ENCODE measurements around the gene TTLL5. TPM values are rescaled to one million over a fixed set of nuclear protein-coding genes. Genes with fewer than 3 reads are reported as not detected.

TTLL5 gene
- total and polyA plus RNA-seq, 10 of the 15 experiments (the other 5 are each of a cell fraction or from before 2014, with no cell fraction given) = 3.2 to 25.9 (median 13.8) TPM

DNA sequence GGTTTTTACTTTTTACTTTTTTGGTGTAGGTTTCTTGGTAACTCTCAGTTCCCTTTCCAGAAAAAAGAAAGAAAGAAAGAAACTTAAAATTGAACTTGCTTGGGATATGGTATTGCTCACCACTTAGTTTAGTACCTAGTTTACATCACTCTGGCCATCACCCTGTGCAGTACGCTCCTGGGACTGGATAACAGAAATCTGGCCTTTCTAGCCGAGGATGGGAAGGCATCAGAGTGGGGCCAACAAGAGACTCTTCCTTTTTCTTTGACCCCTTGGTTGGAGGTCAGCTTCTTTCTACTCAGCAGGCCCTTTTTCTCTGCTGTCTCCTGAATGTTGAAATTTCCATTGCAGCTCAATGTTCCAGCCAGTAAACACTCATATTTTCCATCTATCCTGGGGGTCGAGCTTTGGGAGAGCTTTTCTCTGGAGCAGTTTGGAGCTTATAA, 164.1 kb downstream of the TTLL5 start:
- H3K9me3 ChIP-seq (replicated peaks; ENCODE audit: control insufficient read depth, insufficient read depth, low read length) = no peaks in the 10 kb centered on the region
- no peak for FAIRE-seq
- RAD21 ChIA-PET (ENCODE audit: unreplicated experiment) = interaction anchor here (0.9 kb wide), 1 partner anchor 157 kb away, joined by 3 read pairs; no protein-coding TSS in a partner anchor
- in situ Hi-C loops (cut with MboI) (no loop called here), intact Hi-C loops (cut with micrococcal nuclease; ENCODE audit: unreplicated experiment) (no loop called here)
- peak; percentile 82 for ATAC-seq
- H3K27ac ChIP-seq (ENCODE audit: control insufficient read depth, insufficient read depth) = peak overlapping the region; percentile 56
- H3K27me3 ChIP-seq (replicated peaks in 1 of 2; ENCODE audit: control insufficient read depth in 2 of 2, insufficient read depth in 2 of 2, low read length in 1 of 2) = no peaks in the 10 kb centered on the region
- H3K9ac ChIP-seq (ENCODE audit: control insufficient read depth, insufficient read depth, low read length) = no peak overlapping the region
- no TSS peak for BruUV-seq (replicated peaks)
- 6% methylated on average over 3 of the region's 3 CpGs for WGBS (ENCODE audit: insufficient coverage, insufficient replicate concordance, low lambda C conversion rate, missing lambda C conversion rate)
- SMC1A ChIA-PET (ENCODE audit: uncharacterized antibody, unreplicated experiment) = interaction anchor here (1.5 to 1.7 kb wide), 2 partner anchors 67 to 116 kb away, joined by 3 to 4 read pairs; no protein-coding TSS in a partner anchor
- no peak overlapping the region for H3K4me3 ChIP-seq
- no peaks in the 10 kb centered on the region for H3K79me2 ChIP-seq (ENCODE audit: control insufficient read depth, insufficient read depth, low read length)
- CTCF ChIA-PET = interaction anchor here (0.9 to 1.1 kb wide), 3 partner anchors 24 to 82 kb away, joined by 3 to 4 read pairs (median 3); no protein-coding TSS in a partner anchor
- H3K4me1 ChIP-seq (ENCODE audit: control insufficient read depth, insufficient read depth, low read length) = peaks cover 24% of the 10 kb centered on the region
- H3K4me2 ChIP-seq (ENCODE audit: control insufficient read depth, insufficient read depth) = peak overlapping the region; percentile 46
- POLR2A ChIA-PET = interaction anchor here (0.6 to 0.7 kb wide), 3 partner anchors 13 to 113 kb away, joined by 4 to 5 read pairs (median 4); no protein-coding TSS in a partner anchor
- H2AFZ ChIP-seq (ENCODE audit: control insufficient read depth, low read depth, low read length) = no peak overlapping the region
- peak; percentile 40 for DNase-seq (ENCODE audit: low read depth, low spot score)
- no peaks in the 10 kb centered on the region for H4K20me1 ChIP-seq (ENCODE audit: control insufficient read depth, insufficient read depth)
- no peaks in the 10 kb centered on the region for H3K36me3 ChIP-seq (ENCODE audit: control insufficient read depth in 2 of 2, insufficient read depth in 2 of 2, low read length in 1 of 2)
- TF ChIP-seq NR2F1 (conservative IDR thresholded peaks at IDR 0.05) (peak; percentile 66; the same call in 1 of the 2 replicates), ZNF217 (IDR thresholded peaks at IDR 0.05) (no peak), EP300 (IDR thresholded peaks at IDR 0.05; ENCODE audit: borderline replicate concordance in 1 of 2, control insufficient read depth in 1 of 2, low read depth in 2 of 2, low read length in 2 of 2) (0 out of 4 replicates have a peak, but pooled peaks of 1 of the 2 experiments have one; percentile 23), ASH2L (IDR thresholded peaks at IDR 0.05; ENCODE audit: borderline replicate concordance, low read depth) (no peak), SPI1 (IDR thresholded peaks at IDR 0.05; ENCODE audit: borderline replicate concordance, insufficient read depth, low read depth, low read length) (peak; percentile 77), ZSCAN29 (IDR thresholded peaks at IDR 0.05) (no peak)
- TF ChIP-seq, protein P1, sequence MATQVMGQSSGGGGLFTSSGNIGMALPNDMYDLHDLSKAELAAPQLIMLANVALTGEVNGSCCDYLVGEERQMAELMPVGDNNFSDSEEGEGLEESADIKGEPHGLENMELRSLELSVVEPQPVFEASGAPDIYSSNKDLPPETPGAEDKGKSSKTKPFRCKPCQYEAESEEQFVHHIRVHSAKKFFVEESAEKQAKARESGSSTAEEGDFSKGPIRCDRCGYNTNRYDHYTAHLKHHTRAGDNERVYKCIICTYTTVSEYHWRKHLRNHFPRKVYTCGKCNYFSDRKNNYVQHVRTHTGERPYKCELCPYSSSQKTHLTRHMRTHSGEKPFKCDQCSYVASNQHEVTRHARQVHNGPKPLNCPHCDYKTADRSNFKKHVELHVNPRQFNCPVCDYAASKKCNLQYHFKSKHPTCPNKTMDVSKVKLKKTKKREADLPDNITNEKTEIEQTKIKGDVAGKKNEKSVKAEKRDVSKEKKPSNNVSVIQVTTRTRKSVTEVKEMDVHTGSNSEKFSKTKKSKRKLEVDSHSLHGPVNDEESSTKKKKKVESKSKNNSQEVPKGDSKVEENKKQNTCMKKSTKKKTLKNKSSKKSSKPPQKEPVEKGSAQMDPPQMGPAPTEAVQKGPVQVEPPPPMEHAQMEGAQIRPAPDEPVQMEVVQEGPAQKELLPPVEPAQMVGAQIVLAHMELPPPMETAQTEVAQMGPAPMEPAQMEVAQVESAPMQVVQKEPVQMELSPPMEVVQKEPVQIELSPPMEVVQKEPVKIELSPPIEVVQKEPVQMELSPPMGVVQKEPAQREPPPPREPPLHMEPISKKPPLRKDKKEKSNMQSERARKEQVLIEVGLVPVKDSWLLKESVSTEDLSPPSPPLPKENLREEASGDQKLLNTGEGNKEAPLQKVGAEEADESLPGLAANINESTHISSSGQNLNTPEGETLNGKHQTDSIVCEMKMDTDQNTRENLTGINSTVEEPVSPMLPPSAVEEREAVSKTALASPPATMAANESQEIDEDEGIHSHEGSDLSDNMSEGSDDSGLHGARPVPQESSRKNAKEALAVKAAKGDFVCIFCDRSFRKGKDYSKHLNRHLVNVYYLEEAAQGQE (IDR thresholded peaks at IDR 0.05; ENCODE audit: low read depth, low read length) = no peak
- TF ChIP-seq, protein P2, sequence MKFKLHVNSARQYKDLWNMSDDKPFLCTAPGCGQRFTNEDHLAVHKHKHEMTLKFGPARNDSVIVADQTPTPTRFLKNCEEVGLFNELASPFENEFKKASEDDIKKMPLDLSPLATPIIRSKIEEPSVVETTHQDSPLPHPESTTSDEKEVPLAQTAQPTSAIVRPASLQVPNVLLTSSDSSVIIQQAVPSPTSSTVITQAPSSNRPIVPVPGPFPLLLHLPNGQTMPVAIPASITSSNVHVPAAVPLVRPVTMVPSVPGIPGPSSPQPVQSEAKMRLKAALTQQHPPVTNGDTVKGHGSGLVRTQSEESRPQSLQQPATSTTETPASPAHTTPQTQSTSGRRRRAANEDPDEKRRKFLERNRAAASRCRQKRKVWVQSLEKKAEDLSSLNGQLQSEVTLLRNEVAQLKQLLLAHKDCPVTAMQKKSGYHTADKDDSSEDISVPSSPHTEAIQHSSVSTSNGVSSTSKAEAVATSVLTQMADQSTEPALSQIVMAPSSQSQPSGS (IDR thresholded peaks at IDR 0.05; ENCODE audit: low read length) = no peak
- TF ChIP-seq, protein P3, sequence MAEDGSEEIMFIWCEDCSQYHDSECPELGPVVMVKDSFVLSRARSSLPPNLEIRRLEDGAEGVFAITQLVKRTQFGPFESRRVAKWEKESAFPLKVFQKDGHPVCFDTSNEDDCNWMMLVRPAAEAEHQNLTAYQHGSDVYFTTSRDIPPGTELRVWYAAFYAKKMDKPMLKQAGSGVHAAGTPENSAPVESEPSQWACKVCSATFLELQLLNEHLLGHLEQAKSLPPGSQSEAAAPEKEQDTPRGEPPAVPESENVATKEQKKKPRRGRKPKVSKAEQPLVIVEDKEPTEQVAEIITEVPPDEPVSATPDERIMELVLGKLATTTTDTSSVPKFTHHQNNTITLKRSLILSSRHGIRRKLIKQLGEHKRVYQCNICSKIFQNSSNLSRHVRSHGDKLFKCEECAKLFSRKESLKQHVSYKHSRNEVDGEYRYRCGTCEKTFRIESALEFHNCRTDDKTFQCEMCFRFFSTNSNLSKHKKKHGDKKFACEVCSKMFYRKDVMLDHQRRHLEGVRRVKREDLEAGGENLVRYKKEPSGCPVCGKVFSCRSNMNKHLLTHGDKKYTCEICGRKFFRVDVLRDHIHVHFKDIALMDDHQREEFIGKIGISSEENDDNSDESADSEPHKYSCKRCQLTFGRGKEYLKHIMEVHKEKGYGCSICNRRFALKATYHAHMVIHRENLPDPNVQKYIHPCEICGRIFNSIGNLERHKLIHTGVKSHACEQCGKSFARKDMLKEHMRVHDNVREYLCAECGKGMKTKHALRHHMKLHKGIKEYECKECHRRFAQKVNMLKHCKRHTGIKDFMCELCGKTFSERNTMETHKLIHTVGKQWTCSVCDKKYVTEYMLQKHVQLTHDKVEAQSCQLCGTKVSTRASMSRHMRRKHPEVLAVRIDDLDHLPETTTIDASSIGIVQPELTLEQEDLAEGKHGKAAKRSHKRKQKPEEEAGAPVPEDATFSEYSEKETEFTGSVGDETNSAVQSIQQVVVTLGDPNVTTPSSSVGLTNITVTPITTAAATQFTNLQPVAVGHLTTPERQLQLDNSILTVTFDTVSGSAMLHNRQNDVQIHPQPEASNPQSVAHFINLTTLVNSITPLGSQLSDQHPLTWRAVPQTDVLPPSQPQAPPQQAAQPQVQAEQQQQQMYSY (CRISPR knock-in tag; IDR thresholded peaks at IDR 0.05) = no peak
- TF ChIP-seq, protein P4, sequence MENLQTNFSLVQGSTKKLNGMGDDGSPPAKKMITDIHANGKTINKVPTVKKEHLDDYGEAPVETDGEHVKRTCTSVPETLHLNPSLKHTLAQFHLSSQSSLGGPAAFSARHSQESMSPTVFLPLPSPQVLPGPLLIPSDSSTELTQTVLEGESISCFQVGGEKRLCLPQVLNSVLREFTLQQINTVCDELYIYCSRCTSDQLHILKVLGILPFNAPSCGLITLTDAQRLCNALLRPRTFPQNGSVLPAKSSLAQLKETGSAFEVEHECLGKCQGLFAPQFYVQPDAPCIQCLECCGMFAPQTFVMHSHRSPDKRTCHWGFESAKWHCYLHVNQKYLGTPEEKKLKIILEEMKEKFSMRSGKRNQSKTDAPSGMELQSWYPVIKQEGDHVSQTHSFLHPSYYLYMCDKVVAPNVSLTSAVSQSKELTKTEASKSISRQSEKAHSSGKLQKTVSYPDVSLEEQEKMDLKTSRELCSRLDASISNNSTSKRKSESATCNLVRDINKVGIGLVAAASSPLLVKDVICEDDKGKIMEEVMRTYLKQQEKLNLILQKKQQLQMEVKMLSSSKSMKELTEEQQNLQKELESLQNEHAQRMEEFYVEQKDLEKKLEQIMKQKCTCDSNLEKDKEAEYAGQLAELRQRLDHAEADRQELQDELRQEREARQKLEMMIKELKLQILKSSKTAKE (IDR thresholded peaks at IDR 0.05; ENCODE audit: low read depth, poor library complexity, severe bottlenecking) = no peak
